ENCODE measurements around the gene MYZAP. TPM values are rescaled to one million over a fixed set of nuclear protein-coding genes. Genes with fewer than 3 reads are reported as not detected.

Gene MYZAP
- polyA plus RNA-seq, 2 of the 4 experiments (the other 2 are of a cell fraction): 1.2 to 2.4 TPM

DNA sequence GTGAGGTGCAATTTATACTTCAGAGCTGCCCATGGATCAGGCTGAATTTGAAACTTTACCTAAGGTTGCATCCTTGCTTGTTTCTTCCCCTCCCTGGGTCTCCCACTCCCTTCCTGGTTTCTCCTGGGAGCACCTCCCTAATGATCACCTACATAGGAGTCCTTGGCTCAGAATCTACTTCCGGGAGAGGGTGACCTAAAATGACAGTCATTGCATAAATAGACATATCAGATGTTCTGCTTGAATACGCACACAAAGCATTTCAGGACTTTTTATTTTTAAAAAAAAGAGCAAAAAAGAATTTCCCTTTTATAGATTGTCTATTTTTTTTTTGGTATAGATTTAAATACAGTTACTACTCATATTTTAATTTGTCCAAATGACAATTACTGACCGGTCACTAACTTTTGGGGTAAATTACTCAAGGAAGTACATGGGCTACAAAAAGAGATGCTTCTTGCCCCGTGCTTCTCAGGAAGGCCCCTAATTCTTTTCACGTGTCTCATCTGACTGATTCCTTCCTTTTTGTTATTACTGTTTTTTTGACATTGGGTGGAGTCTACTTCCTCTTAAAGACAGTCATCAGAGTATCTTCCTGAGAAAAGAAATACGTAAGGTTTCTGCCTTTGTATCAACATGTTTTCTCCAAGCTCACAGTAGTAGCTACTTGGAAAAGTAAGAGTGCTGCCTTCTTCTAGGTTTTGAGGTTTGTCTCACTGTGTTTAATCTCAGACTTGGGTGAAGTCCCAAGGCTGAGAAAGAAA, 4.9 kb upstream of the MYZAP start:
- FAIRE-seq: no peak
- Histone ChIP-seq H3K4me3 (no peak overlapping the region), H3K27ac (no peak overlapping the region)

DNA sequence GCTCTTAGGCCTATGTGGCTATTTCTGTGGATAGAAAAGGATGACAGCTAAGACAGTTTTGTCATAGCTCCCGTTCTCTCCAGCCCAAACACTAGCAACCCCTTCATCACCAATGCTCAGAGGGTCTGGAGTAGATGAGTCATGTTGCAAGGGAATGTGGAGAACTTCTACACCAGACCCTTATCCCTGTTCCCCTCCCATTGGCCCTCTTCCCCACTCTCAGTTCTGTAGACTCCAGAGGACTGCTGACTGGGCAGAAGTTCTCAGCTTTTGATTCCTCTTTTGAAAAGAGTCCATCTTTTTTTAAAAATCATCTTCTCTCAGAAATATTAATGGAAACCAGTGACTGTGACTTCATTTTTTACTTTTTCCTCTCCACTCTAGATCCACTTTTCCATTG, 2.4 kb upstream of the MYZAP start:
- WGBS (ENCODE audit: missing lambda C conversion rate): 62% methylated on average over 1 of the region's 1 CpG

More for the DNA sequence above, 4.9 kb upstream of the MYZAP start:
- Histone ChIP-seq H3K9me3 (peaks cover 22% of the 10 kb centered on the region), H3K4me2 (no peak overlapping the region), H3K4me1 (peaks cover 4% of the 10 kb centered on the region; the same call in 1 of the 3 replicates)
- POLR2A ChIA-PET: no interaction called here
- TF ChIP-seq CHD4 (IDR thresholded peaks at IDR 0.05; ENCODE audit: borderline replicate concordance) (no peak), POLR2AphosphoS2 (conservative IDR thresholded peaks at IDR 0.05; ENCODE audit: low read length) (no peak)
- DNase-seq (ENCODE audit: low read depth in 1 of 2, low spot score in 1 of 2) (no peak), ATAC-seq (no peak)
- CTCF ChIA-PET: interaction anchor here (0.7 to 7.5 kb wide), 10 partner anchors 7 to 54 kb away, joined by 3 to 45 read pairs (median 4); no protein-coding TSS in a partner anchor
- 50% methylated on average over 6 of the region's 6 CpGs for WGBS (ENCODE audit: missing lambda C conversion rate)

DNA sequence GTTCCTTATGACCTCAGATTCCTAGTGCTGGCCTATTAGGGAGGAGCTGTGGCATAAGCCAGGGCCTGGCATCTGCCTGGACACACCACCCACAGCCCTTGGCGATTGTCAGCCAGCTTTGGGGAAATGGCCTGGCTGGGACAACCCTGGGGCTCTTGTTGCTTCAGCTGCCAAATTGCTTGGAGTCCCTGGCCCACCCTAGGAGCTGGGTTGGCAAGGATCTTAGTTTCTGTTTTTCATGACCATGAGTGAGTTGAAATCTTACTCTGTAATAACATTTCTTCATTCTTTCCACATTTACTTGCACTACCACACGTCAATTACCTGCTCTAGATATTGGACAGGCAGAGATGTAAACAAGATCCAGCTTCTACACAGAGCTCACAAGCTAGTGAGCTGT, 1.9 kb upstream of the MYZAP start:
- 81% methylated on average over 2 of the region's 2 CpGs for WGBS (ENCODE audit: missing lambda C conversion rate)

More for the DNA sequence above, 2.4 kb upstream of the MYZAP start:
- no peak overlapping the region for H3K4me2 ChIP-seq
- ATAC-seq (no peak), DNase-seq (ENCODE audit: low read depth in 1 of 2, low spot score in 1 of 2) (no peak), FAIRE-seq (no peak)
- ChIA-PET POLR2A (no interaction called here), CTCF (interaction anchor here (1.0 to 7.5 kb wide), 9 partner anchors 9 to 47 kb away, joined by 3 to 45 read pairs (median 7); no protein-coding TSS in a partner anchor)
- no peak overlapping the region for H3K27ac ChIP-seq
- H3K4me1 ChIP-seq: peaks cover 4% of the 10 kb centered on the region; the same call in 1 of the 3 replicates
- TF ChIP-seq JUN (IDR thresholded peaks at IDR 0.05) (no peak), EHF (CRISPR knock-in tag; IDR thresholded peaks at IDR 0.05) (no peak), ZC3H11A (IDR thresholded peaks at IDR 0.05) (no peak), HDAC2 (IDR thresholded peaks at IDR 0.05) (no peak), RCOR1 (IDR thresholded peaks at IDR 0.05; ENCODE audit: low read depth, low read length) (no peak), MAFK (IDR thresholded peaks at IDR 0.05; ENCODE audit: partially characterized antibody) (peak; percentile 74)
- TF ChIP-seq, protein P1, sequence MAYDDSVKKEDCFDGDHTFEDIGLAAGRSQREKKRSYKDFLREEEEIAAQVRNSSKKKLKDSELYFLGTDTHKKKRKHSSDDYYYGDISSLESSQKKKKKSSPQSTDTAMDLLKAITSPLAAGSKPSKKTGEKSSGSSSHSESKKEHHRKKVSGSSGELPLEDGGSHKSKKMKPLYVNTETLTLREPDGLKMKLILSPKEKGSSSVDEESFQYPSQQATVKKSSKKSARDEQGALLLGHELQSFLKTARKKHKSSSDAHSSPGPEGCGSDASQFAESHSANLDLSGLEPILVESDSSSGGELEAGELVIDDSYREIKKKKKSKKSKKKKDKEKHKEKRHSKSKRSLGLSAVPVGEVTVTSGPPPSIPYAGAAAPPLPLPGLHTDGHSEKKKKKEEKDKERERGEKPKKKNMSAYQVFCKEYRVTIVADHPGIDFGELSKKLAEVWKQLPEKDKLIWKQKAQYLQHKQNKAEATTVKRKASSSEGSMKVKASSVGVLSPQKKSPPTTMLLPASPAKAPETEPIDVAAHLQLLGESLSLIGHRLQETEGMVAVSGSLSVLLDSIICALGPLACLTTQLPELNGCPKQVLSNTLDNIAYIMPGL (CRISPR knock-in tag; IDR thresholded peaks at IDR 0.05; ENCODE audit: borderline replicate concordance): no peak
- no peaks in the 10 kb centered on the region for H3K9me3 ChIP-seq
- H3K4me3 ChIP-seq: no peak overlapping the region

More for the DNA sequence above, 1.9 kb upstream of the MYZAP start:
- Histone ChIP-seq H3K4me3 (no peak overlapping the region), H3K4me2 (no peak overlapping the region), H3K4me1 (peaks cover 4% of the 10 kb centered on the region; the same call in 1 of the 3 replicates), H3K9me3 (no peaks in the 10 kb centered on the region), H3K27ac (no peak overlapping the region)
- no peak for TF ChIP-seq HDAC2 (IDR thresholded peaks at IDR 0.05)
- TF ChIP-seq BHLHE40 (IDR thresholded peaks at IDR 0.05; ENCODE audit: low read depth, low read length): no peak
- TF ChIP-seq MAX (IDR thresholded peaks at IDR 0.05): no peak
- TF ChIP-seq EHF (CRISPR knock-in tag; IDR thresholded peaks at IDR 0.05): no peak
- TF ChIP-seq JUNB (IDR thresholded peaks at IDR 0.05): no peak
- TF ChIP-seq HOXB5 (CRISPR knock-in tag; IDR thresholded peaks at IDR 0.05): no peak
- TF ChIP-seq ZFP36 (IDR thresholded peaks at IDR 0.05; ENCODE audit: borderline replicate concordance, partially characterized antibody): no peak
- TF ChIP-seq CBX8 (IDR thresholded peaks at IDR 0.05): no peak
- no peak for TF ChIP-seq HOXA7 (CRISPR knock-in tag; IDR thresholded peaks at IDR 0.05)
- no peak for TF ChIP-seq EP300 (IDR thresholded peaks at IDR 0.05)
- TF ChIP-seq TFCP2L1 (CRISPR knock-in tag; IDR thresholded peaks at IDR 0.05): no peak
- no peak for TF ChIP-seq HES2 (IDR thresholded peaks at IDR 0.05)
- no peak for TF ChIP-seq TP53 (CRISPR knock-in tag; IDR thresholded peaks at IDR 0.05)
- TF ChIP-seq MYC (IDR thresholded peaks at IDR 0.05; ENCODE audit: borderline replicate concordance, low read length): no peak
- no peak for TF ChIP-seq MAFK (IDR thresholded peaks at IDR 0.05; ENCODE audit: partially characterized antibody)
- TF ChIP-seq, protein P1 (CRISPR knock-in tag; IDR thresholded peaks at IDR 0.05; ENCODE audit: borderline replicate concordance): no peak
- TF ChIP-seq RCOR1 (IDR thresholded peaks at IDR 0.05; ENCODE audit: low read depth, low read length): no peak
- TF ChIP-seq ZSCAN20 (CRISPR knock-in tag; IDR thresholded peaks at IDR 0.05): no peak
- no peak for TF ChIP-seq SMC3 (IDR thresholded peaks at IDR 0.05)
- no peak for TF ChIP-seq KDM1A (IDR thresholded peaks at IDR 0.05; ENCODE audit: low read depth)
- DNase-seq (ENCODE audit: low read depth in 1 of 2, low spot score in 1 of 2) (no peak), FAIRE-seq (no peak), ATAC-seq (no peak)
- CTCF ChIA-PET: interaction anchor here (0.7 to 7.5 kb wide), 14 partner anchors 8 to 1684 kb away, joined by 3 to 45 read pairs (median 4); no protein-coding TSS in a partner anchor
- POLR2A ChIA-PET: no interaction called here
